Measurements from ENCODE around the gene WNT8B.

Gene WNT8B

GRCh38 chr10:100505164-100505563, 42.4 kb downstream of the WNT8B start:
- no peaks in the 10 kb centered on the region for H3K9me3 ChIP-seq (ENCODE audit: severe bottlenecking)
- ATAC-seq (ENCODE audit: low read depth) (no peak), DNase-seq (ENCODE audit: low spot score) (no peak)
- H3K27me3 ChIP-seq (ENCODE audit: insufficient read depth, poor library complexity, severe bottlenecking) = no peaks in the 10 kb centered on the region
- no peak overlapping the region for H3K27ac ChIP-seq (ENCODE audit: poor library complexity, severe bottlenecking)
- no peak overlapping the region for H3K4me3 ChIP-seq (ENCODE audit: severe bottlenecking)
- TF ChIP-seq CTCF (IDR thresholded peaks at IDR 0.05; ENCODE audit: poor library complexity, severe bottlenecking) = no peak
- H3K4me1 ChIP-seq (ENCODE audit: insufficient read depth, poor library complexity, severe bottlenecking) = no peaks in the 10 kb centered on the region
- H3K36me3 ChIP-seq (ENCODE audit: low read depth) = no peaks in the 10 kb centered on the region

- Histone ChIP-seq H3K4me3 (ENCODE audit: severe bottlenecking) (no peak overlapping the region), H3K36me3 (ENCODE audit: low read depth) (no peaks in the 10 kb centered on the region), H3K27ac (ENCODE audit: poor library complexity, severe bottlenecking) (no peak overlapping the region), H3K4me1 (ENCODE audit: insufficient read depth, poor library complexity, severe bottlenecking) (no peaks in the 10 kb centered on the region), H3K27me3 (ENCODE audit: insufficient read depth, poor library complexity, severe bottlenecking) (no peaks in the 10 kb centered on the region), H3K9me3 (ENCODE audit: severe bottlenecking) (no peaks in the 10 kb centered on the region)
- TF ChIP-seq CTCF (IDR thresholded peaks at IDR 0.05; ENCODE audit: poor library complexity, severe bottlenecking) = no peak
- DNase-seq (ENCODE audit: low spot score) = no peak
- ATAC-seq (ENCODE audit: low read depth) = peak; percentile 87
These were observed 44.0 kb downstream of the WNT8B start for GRCh38 chr10:100506596-100507356.

DNA sequence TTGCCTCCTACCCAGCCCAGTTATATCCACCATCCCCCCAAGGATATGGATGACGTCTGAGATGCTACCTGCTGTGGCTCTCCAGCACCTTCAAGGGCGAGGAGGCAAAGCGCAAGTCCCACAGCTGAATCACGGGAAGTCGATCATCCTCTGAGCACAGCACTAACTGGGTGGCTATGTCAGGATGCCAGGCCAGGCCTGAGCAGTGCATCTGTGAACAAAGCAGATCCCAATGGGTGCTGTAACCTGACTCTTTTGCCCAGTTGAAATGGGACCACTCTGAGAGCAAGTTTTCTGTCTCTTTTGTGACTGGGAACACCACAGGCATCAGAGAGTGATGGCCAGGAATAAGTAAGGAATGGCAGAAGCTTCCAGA, 44.5 kb downstream of the WNT8B start:
- DNase-seq (ENCODE audit: low spot score) = no peak
- no peaks in the 10 kb centered on the region for H3K4me1 ChIP-seq (ENCODE audit: insufficient read depth, poor library complexity, severe bottlenecking)
- no peaks in the 10 kb centered on the region for H3K9me3 ChIP-seq (ENCODE audit: severe bottlenecking)
- H3K27me3 ChIP-seq (ENCODE audit: insufficient read depth, poor library complexity, severe bottlenecking) = no peaks in the 10 kb centered on the region
- ATAC-seq (ENCODE audit: low read depth) = no peak
- no peak overlapping the region for H3K4me3 ChIP-seq (ENCODE audit: severe bottlenecking)
- TF ChIP-seq CTCF (IDR thresholded peaks at IDR 0.05; ENCODE audit: poor library complexity, severe bottlenecking) = no peak
- H3K36me3 ChIP-seq (ENCODE audit: low read depth) = no peaks in the 10 kb centered on the region
- no peak overlapping the region for H3K27ac ChIP-seq (ENCODE audit: poor library complexity, severe bottlenecking)

GRCh38 chr10:100508266-100508665, 45.5 kb downstream of the WNT8B start:
- H3K9me3 ChIP-seq (ENCODE audit: severe bottlenecking) = no peaks in the 10 kb centered on the region
- H3K36me3 ChIP-seq (ENCODE audit: low read depth) = no peaks in the 10 kb centered on the region
- DNase-seq (ENCODE audit: low spot score) = no peak
- ATAC-seq (ENCODE audit: low read depth) = no peak
- no peaks in the 10 kb centered on the region for H3K27me3 ChIP-seq (ENCODE audit: insufficient read depth, poor library complexity, severe bottlenecking)
- no peaks in the 10 kb centered on the region for H3K4me1 ChIP-seq (ENCODE audit: insufficient read depth, poor library complexity, severe bottlenecking)
- no peak overlapping the region for H3K4me3 ChIP-seq (ENCODE audit: severe bottlenecking)
- no peak overlapping the region for H3K27ac ChIP-seq (ENCODE audit: poor library complexity, severe bottlenecking)
- no peak for TF ChIP-seq CTCF (IDR thresholded peaks at IDR 0.05; ENCODE audit: poor library complexity, severe bottlenecking)

- Histone ChIP-seq H3K27ac (ENCODE audit: poor library complexity, severe bottlenecking) (no peak overlapping the region), H3K9me3 (ENCODE audit: severe bottlenecking) (no peaks in the 10 kb centered on the region), H3K4me3 (ENCODE audit: severe bottlenecking) (no peak overlapping the region), H3K36me3 (ENCODE audit: low read depth) (no peaks in the 10 kb centered on the region), H3K27me3 (ENCODE audit: insufficient read depth, poor library complexity, severe bottlenecking) (no peaks in the 10 kb centered on the region), H3K4me1 (ENCODE audit: insufficient read depth, poor library complexity, severe bottlenecking) (no peaks in the 10 kb centered on the region)
- DNase-seq (ENCODE audit: low spot score) = no peak
- TF ChIP-seq CTCF (IDR thresholded peaks at IDR 0.05; ENCODE audit: poor library complexity, severe bottlenecking) = peak; percentile 77
- peak; percentile 78 for ATAC-seq (ENCODE audit: low read depth)
These were observed 45.9 kb downstream of the WNT8B start for GRCh38 chr10:100508691-100509150.

Data from RWPE2 (cell line).